ENCODE results near the gene ATP13A3. TPM values are rescaled to one million over a fixed set of nuclear protein-coding genes. Genes with fewer than 3 reads are reported as not detected.

The ATP13A3 gene
- total RNA-seq, 2 donors from 2014 or later: 188 to 284 TPM

DNA sequence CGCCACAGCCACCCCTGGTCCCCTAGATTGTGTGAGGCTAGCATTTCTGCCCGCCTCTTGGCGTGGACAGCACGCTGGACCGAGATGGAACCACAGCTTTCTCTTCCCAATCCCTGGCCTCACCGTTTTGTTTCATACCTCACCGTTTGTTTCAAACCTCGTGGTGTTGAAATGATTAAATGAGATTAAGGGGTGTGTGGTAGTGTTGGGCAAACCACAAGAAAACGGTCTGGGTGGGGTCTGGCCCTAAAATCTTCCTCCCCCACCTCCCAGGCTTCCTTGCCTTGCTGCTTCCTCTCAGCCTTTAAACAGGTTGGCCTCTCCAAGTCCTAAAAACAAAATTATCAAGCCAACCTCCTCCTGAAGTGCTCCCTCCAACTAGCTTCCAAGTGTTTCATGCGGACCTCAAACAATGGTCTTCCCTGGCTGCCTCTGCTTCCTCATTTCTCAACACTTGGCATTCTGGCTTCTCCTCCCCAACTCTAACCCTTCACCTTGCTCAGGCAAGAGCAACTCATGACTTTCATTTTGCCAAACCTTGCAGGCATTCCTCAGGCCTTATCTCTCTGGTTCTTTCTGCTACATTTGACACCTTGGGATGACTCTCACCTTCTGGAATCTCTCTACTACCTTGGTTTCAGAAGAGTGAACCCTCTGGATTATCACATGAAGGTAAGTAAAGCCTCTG, 1.4 kb upstream of the ATP13A3 start:
- Histone ChIP-seq H3K27ac (peak overlapping the region; percentile 91 to 95), H3K4me1 (peaks cover 0 to 59% of the 10 kb centered on the region in 2 donors), H3K4me3 (peak overlapping the region in 1 of 2 donors; percentile 79), H3K27me3 (no peaks in the 10 kb centered on the region), H3K36me3 (no peaks in the 10 kb centered on the region), H3K9me3 (no peaks in the 10 kb centered on the region)
- TF ChIP-seq, protein P1, sequence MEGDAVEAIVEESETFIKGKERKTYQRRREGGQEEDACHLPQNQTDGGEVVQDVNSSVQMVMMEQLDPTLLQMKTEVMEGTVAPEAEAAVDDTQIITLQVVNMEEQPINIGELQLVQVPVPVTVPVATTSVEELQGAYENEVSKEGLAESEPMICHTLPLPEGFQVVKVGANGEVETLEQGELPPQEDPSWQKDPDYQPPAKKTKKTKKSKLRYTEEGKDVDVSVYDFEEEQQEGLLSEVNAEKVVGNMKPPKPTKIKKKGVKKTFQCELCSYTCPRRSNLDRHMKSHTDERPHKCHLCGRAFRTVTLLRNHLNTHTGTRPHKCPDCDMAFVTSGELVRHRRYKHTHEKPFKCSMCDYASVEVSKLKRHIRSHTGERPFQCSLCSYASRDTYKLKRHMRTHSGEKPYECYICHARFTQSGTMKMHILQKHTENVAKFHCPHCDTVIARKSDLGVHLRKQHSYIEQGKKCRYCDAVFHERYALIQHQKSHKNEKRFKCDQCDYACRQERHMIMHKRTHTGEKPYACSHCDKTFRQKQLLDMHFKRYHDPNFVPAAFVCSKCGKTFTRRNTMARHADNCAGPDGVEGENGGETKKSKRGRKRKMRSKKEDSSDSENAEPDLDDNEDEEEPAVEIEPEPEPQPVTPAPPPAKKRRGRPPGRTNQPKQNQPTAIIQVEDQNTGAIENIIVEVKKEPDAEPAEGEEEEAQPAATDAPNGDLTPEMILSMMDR (IDR thresholded peaks at IDR 0.05): no peak
- peak; percentile 59 for DNase-seq (ENCODE audit: low spot score)

DNA sequence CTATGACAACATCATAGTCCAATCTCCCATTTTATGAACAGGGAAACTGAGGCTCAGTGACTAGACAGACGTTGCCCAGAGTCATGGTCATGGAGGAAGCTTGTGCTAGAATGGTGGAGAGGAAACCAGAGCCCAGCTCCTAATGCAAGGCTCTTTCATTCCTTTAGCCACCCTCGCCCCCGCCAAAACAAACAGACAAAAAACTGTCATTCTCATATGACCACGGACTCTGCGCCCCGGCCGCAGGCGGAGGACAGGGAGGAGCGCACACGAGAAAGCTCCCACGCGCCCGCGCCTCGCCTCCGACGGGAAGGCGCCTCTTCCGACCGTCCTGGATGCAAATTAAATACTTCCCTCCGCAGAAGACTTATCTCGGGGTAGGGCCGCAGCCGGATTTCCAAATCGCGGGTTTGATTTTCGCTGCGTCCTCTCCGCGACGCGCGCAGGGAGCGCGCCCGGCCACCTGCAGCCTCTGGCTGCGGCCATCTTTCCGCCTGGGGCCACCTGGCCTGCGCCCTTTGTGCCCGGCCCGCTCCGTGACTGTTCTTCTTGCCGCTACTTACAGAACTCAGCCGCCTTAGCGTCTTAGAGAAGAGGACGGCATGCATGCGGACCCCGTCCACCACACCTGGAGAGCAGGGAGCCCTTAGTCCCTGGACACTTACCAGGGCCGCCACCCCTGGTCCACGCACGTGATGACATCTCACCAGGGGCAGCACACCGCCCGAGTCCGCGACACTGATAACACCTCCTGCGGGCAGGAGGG, 670 bp upstream of the ATP13A3 start:
- DNase-seq (ENCODE audit: low spot score): peak; percentile 76
- TF ChIP-seq, protein P1 (IDR thresholded peaks at IDR 0.05): no peak

DNA sequence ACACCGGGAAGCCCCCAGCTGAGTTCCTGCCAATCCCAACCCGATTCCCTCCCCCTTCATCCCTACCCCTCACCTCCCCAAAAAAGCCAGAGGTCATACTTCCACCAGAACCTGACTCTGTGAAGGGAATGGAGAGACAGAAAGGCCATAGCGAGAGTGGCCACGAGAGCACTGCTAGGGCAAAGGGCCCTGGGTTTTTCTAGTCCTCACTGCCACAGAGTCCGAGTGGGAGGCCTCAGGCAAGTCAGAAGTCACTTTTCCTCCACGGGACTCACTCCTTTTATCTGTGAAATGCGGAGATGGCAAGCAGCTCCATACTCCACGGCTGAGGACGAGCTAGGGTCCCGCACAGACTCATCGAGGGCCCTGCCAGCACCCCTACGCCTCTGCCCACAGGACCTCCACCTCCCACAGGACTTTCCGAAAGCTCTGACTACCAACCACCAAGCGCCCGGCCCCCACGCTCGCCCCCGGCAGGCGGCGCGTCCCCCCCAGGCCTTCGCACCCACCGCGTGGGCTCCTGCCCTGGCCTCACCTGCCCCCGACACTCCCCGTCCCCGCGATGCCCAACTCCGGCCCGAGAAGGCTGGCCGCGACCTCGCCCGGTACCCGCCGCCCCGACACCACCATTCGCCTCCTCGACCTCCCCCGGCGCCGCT, 792 bp downstream of the ATP13A3 start:
- TF ChIP-seq, protein P1 (IDR thresholded peaks at IDR 0.05): peak in 1 of 2 donors; percentile 38
- peaks cover 7% of the 10 kb centered on the region for H3K36me3 ChIP-seq
- peak overlapping the region; percentile 91 to 95 for H3K27ac ChIP-seq
- H3K4me1 ChIP-seq: peaks cover 0 to 73% of the 10 kb centered on the region in 2 donors
- no peaks in the 10 kb centered on the region for H3K9me3 ChIP-seq
- DNase-seq (ENCODE audit: low spot score): peak; percentile 59
- no peaks in the 10 kb centered on the region for H3K27me3 ChIP-seq
- peak overlapping the region; percentile 79 to 84 for H3K4me3 ChIP-seq

More for the DNA sequence above, 670 bp upstream of the ATP13A3 start:
- Histone ChIP-seq H3K27ac (peak overlapping the region; percentile 91 to 95), H3K36me3 (peaks cover 3% of the 10 kb centered on the region), H3K9me3 (no peaks in the 10 kb centered on the region), H3K4me3 (peak overlapping the region; percentile 79 to 84), H3K27me3 (no peaks in the 10 kb centered on the region), H3K4me1 (peaks cover 0 to 66% of the 10 kb centered on the region in 2 donors)

DNA sequence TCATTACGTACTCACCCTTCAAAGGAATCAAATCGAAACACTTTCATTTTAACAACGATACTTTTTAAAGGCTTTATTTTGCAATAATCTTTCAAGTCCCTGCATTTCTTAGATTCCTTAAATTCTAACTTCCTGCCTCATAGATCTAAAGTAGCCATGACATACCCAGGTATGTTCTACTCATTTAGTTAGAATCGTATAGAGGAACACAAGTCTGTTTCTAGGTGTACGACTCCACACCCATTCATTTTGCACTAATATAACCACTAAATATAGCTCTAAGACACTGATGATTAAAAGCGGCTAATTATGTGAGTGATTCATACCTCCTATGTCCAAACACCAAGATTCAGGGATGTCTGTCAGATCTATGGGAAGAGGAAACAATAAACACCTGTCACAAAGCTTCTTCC, 1.3 kb downstream of the ATP13A3 start:
- peaks cover 7% of the 10 kb centered on the region for H3K36me3 ChIP-seq
- TF ChIP-seq, protein P1 (IDR thresholded peaks at IDR 0.05): no peak
- peaks cover 0 to 78% of the 10 kb centered on the region in 2 donors for H3K4me1 ChIP-seq
- peak overlapping the region; percentile 79 to 84 for H3K4me3 ChIP-seq
- no peaks in the 10 kb centered on the region for H3K9me3 ChIP-seq
- no peaks in the 10 kb centered on the region for H3K27me3 ChIP-seq
- no peak for DNase-seq (ENCODE audit: low spot score)
- H3K27ac ChIP-seq: peak overlapping the region; percentile 91 to 95

DNA sequence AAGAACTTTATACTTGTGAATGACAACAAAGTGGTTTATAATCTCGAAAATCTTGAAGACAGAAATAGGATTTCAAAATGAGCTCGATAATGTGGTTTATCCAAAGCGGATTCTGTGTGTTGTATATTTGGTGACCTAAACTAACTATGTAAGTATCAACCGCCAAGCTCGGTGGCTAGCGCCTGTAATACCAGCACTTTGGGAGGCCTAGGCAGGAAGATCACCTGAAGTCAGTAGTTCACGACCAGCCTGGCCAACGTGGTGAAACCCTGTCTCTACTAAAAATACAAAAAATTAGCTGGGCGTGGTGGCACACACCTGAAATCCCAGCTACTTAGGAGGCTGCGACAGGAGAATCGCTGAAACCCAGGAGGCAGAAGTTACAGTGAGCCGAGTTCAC, 2.2 kb downstream of the ATP13A3 start:
- peaks cover 7% of the 10 kb centered on the region for H3K36me3 ChIP-seq
- no peaks in the 10 kb centered on the region for H3K27me3 ChIP-seq
- peak; percentile 56 for DNase-seq (ENCODE audit: low spot score)
- H3K27ac ChIP-seq: peak overlapping the region; percentile 91 to 95
- peaks cover 0 to 74% of the 10 kb centered on the region in 2 donors for H3K4me1 ChIP-seq
- H3K9me3 ChIP-seq: no peaks in the 10 kb centered on the region
- peak overlapping the region in 1 of 2 donors; percentile 84 for H3K4me3 ChIP-seq
- TF ChIP-seq, protein P1 (IDR thresholded peaks at IDR 0.05): no peak

All from right atrium auricular region (tissue), 2 donors.